ENCODE results near the gene CALCR.
A peak's percentile ranks its signal among the peaks of the same experiment; 100 is the strongest.
"Not testable (repeated sequence)": the region's sequence is repeated elsewhere in the genome, so short reads cannot be mapped to it uniquely, and the experiment has no call there.

The CALCR gene

GRCh38 chr7:93559639-93560491 is 14.7 kb downstream of the CALCR start:
- no peak for DNase-seq

DNA sequence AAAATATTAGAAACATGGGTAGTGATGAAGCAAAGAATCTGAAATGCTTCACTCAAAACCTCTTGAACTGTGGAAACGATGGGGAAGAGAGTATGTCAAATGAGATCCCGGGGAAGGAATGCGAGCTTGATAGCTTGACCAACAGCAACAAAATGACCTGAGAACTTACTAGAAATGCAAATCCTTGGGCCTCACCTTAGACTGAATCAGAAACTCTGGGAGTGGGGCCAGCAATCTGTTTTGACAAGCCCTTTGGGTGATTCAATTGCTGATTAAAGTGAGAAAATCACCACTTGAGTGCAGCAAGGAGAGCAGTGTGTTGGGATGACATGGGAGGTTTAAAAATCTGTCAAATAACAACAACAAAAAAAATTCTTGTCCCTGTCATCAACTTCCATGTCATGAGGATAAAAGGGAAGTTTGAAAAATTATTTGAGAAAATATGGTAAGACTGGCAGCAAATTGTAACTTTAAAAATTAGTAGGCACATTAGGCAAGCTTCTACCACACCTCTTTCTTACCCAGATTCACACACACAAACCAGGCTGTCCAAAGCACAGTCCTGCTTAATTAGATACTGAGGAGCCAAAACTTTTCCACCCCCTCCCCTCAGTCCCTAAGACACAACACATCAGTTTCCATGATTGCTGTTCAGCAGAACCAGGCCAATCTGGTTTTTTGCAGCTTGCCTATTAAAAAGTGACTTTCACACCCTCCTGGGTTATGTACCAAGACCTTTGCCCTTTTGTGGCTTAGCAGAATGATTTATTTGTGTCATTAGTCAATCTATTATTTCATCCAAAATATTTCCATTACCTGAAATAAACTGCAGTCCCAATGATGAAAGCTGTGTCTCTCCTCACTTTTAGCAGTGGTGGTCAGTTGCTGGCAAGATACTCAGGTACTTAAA is 15.6 kb downstream of the CALCR start:
- no peak for DNase-seq

DNA sequence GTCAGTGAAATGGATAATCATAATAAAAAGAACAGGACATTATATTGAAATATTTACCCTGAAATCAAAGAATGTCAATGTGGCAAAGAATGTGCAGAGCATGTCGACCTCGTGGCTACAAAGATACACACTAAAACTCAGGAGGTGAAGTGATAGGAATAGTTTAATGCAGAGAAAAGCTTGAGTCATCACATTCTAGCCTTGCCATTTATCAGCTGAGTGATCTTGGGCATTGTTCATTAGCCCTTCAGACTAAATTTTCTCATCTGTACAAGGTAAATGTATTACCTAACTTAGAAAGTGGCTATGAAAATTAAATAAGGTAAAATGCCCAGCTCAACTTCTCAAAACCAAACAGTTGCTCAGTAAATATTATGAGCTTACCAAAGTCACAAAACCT is 22.6 kb downstream of the CALCR start:
- no peak for DNase-seq

GRCh38 chr7:93551063-93551895 is 23.2 kb downstream of the CALCR start:
- peak; percentile 68 for DNase-seq

DNA sequence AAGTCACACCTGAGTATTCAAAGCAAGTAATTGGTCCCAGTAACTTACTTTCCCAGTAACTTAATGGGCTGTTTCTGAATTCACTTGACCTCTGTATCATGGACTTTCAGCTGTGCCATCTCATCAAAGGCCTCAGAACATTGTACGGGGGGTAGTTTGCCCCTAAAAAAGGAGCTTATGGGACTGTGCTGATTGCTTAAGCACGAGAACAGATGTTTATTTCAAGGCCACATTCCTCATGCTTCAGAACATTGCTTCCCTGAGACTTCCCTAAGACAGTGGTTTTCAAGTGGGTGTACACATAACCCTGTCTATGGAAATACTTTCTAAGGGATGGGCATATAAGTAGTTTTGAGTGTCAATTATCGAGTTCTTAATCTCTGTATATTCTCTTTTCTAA is 26.8 kb downstream of the CALCR start:
- no peak for DNase-seq

DNA sequence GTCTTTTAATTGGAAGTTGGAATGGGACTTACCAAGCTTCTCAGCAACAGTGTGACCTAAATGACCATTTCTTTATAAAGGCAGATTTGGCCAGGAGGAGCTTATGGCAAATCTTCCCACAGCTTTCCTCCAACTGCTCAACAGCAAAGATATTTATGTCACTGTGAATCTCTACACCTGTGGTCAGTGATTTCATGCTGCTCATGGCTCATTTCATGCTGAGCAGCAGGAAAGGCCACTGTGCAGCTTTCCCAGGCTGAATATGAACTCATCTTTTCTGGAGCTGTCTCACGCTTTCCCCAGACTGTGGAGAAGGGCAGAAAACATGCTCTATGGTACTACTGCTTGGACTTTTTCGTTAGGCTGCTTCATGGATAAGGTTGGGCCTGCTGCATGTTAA is 29.8 kb downstream of the CALCR start:
- no peak for DNase-seq

DNA sequence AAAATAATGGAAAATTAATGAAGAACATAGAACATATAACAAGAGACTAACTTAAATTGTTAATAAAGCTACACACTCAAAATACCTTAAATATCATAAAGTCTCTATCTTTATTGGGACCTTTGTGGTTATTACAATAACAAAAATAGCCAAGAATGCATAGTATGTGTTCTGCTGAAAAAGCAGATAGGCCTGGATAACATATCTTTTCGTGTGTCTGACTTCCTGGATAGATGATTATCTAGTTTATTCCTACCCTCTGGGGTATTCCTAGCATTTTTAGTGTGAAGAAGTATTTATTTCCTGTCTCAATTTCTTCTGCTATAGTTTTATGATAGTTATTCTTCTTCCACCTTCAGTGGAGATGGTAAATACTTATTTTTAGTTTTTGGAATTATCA is 36.5 kb downstream of the CALCR start:
- DNase-seq: no peak

DNA sequence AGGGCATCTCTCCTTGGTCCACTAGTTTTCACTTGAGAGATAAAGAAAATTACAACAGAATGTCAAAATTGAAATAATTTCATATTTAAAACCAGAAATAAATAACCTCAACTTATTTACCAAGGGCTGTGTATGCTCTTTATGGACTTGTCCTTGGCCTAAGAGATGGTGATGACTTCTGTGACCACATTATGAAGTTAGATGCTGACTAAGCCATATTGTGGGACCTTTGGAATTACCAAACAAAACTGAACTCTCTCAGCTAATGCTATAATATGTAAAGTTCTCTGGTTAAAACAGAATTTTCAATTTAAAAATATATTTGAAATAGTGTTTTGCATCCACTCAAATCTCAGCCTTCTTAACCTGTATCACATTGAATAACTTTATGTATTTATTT is 38.9 kb downstream of the CALCR start:
- DNase-seq: no peak

GRCh38 chr7:93530701-93531100 is 43.8 kb downstream of the CALCR start:
- DNase-seq: no peak

GRCh38 chr7:93516834-93517233 is 57.7 kb downstream of the CALCR start:
- DNase-seq: no peak

DNA sequence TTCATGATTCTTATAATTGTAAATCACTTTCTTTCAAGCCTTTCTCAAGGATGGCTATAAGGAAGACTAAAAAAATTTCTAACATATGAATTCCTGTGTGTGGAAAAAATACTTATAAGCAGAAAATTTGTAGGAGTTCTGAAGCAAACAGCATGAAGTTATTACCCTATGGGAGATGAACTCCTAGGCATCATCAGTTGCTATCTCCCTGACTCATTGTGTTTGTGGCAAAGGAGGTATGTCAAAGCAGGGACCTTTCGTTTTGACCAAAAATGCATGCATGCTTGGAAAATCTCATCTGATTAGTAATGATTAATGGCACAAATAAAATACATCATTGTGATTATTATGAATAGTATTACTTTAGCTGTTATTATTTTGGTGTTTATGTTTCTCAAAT is 59.4 kb downstream of the CALCR start:
- DNase-seq: no peak

DNA sequence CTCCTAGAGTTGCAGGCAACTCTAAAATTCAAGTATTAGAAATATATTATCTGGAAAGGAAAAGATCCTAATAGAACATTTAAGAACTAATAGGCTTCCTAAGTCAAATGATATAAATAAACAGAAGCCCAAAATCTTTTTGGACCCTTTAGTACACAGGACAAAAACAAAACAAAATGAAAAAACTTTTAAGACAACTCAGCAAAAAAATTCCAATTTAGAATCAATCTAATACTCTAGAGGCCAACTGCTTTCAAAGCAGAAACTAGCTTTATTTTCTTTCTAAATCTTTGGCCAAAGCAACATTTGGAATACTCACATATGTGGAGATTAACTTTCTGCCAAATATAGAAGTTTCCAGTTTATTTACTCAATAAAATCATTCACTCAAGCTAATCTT is 65.2 kb downstream of the CALCR start:
- no peak for DNase-seq

- DNase-seq: no peak
Observed at GRCh38 chr7:93503088-93503487, 71.4 kb downstream of the CALCR start.

DNA sequence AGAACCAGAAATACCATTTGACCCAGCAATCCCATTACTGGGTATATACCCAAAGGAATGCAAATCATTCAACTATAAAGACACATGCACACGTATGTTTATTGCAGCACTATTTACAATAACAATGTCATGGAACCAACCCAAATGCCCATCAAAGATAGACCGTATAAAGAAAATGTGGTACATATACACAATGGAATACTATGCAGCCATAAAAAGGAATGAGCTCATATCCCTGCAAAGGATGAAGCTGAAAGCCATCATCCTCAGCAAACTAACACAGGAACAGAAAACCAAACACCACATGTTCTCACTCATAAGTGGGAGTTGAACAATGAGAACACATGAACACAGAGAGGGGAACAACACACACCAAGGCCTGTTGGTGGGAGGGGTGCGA is 82.7 kb downstream of the CALCR start:
- not testable (repeated sequence) for DNase-seq

DNA sequence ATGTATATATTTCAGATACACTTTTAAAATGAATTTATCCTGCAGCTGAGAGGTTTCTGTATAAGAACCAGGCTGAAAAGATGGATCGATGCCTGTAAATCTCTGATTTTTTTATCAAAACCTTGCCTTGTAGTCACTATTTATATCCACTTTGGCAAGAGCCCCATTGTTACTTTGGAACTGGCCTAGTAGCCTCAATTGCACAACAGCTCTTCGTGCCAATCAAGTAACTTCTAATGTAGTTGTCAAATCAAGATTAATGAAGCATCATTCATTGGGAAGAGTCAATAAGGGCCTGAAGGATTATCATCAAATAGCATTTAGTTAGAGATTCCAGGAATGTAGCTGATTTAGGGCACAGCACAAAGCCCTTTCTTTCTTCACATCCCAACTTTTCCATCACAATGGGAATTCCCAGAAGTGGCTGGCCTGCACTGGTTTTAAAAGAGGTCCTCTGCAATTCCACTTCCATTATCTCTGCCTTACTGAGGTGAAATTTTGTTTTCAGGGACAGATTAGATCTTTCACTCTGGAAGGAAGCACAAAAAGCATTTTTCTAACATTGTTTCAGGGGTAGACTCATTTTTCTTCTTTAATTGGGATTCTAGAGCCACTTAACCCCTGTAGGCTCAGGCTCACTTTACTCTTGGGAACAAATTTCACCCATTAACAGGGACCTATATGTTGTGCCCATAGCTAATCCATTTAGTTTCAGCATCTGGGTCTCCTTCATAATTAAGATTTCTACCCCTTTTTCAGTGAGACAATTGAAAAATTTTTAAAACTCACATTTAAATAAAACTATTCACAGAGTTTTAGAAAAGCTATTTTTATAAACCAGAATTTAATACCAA is 97.8 kb downstream of the CALCR start:
- DNase-seq: no peak

- peak; percentile 26 for DNase-seq
Observed at GRCh38 chr7:93475811-93476210, 98.7 kb downstream of the CALCR start.

DNA sequence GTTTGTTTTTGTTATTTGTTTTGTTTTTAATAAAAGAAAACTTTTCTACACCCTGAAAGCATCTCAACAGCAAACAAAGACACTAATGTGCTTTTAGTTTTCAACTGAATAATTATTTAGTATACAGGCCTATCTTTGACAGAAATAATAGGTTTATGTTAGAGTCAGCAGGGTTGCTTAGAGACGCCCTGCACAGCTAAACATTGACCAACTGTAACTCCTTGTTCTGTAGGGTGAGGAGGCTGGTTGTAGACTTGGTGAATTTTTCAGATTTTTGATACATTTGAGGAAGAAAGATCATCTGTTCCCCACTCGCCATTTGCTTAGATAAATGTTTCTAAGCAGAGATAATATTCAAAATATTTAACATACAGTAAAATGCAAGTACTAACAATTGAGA is 103.1 kb downstream of the CALCR start:
- DNase-seq: no peak

DNA sequence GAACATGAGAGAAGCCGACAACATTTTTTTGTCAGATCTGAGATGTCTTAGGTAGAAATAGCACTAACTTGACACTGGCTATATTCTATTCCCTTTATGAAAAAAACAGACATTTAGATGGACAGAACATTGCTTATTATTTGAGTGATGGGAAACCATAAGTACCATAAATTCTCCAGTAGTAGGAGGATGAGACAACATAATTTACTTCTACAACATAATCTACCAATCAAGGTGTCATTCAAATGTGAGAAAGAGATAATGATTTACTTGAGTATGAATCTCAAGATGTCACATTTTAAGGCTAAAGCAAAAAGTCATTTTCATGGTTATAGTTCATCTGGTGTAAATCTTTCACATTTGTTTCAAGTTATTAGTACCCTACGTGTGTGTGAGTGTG is 110.8 kb downstream of the CALCR start:
- DNase-seq: no peak

DNA sequence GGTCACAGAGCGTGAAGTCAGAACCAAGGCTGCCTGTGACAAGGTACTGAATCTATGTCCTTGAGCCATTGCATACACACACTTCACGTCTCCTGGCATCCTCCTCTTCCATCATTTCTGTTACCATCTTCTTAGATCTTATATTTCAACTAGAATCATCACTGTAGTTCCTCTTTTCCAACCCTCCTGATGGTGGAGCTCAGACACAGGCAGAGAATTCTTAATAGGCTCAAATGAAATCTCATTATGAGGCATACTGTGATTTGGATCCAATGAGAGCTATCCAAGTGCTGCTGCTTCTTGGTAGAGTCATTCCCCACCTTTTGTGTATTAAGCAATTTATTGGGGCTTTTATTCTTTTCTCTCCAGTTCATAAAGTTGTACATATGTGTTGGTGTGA is 113.2 kb downstream of the CALCR start:
- peak; percentile 71 for DNase-seq

- DNase-seq: no peak
Observed at GRCh38 chr7:93453262-93453661, 121.3 kb downstream of the CALCR start.

DNA sequence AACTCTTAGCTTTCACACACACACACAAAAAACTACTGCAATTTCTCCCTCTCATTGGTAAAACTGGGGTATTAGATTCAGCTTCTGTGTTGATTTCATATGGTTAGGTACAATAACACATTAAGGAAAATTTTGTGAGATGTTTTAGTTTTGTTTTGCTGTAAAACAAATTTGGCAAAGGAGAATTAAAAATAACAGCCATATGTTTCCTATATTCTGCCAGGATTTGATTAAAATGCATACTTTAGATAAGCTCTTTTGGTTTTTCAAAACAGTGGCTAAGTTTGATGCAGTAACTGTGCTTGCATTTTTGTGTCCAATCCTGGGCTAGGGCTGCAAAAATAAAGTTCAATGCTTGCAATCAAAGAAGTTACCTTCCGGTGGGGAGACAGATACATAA is 126.3 kb downstream of the CALCR start:
- DNase-seq: no peak

DNA sequence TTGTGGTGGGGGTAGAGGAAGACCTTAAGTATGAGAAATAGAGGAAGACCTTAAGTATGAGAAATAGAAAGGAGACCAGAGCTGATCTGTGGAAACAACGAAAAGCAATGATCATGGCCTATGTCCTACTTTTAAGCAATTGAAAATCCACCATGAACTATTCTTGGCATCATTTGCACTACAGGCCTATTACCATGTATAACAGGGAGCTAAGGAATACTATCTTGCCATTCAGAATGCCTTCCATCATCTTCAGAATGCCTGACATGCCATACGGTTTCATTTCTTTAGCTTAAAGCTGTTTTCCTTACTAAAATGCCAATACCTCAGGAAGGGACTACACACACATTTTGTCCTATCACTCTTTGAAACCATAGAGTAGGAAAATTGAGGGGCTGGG is 127.0 kb downstream of the CALCR start:
- DNase-seq: no peak
